HG03108 (cell line): Measurements from ENCODE around the gene DIPK1A.
"Not testable (repeated sequence)": the region's sequence is repeated elsewhere in the genome, so short reads cannot be mapped to it uniquely, and the experiment has no call there.

Experiments
- ATAC-seq: cut with Tn5 transposase; IDR thresholded peaks from one replicate; pipeline ENCODE4 v1.9.1; 2021; ENCODE audit warnings: moderate library complexity; ENCODE audit not compliant: unreplicated experiment

Gene DIPK1A

GRCh38 chr1:92980732-92981647 lies 19.7 kb upstream of the DIPK1A start:
- ATAC-seq: peak; percentile 52

- ATAC-seq: peak; percentile 79
These were observed 14.4 kb upstream of the DIPK1A start for GRCh38 chr1:92975551-92976232.

- ATAC-seq: not testable (repeated sequence)
These were observed 12.8 kb upstream of the DIPK1A start for GRCh38 chr1:92974112-92974511.

- ATAC-seq: no peak
These were observed 12.1 kb upstream of the DIPK1A start for GRCh38 chr1:92973203-92973897.

DNA sequence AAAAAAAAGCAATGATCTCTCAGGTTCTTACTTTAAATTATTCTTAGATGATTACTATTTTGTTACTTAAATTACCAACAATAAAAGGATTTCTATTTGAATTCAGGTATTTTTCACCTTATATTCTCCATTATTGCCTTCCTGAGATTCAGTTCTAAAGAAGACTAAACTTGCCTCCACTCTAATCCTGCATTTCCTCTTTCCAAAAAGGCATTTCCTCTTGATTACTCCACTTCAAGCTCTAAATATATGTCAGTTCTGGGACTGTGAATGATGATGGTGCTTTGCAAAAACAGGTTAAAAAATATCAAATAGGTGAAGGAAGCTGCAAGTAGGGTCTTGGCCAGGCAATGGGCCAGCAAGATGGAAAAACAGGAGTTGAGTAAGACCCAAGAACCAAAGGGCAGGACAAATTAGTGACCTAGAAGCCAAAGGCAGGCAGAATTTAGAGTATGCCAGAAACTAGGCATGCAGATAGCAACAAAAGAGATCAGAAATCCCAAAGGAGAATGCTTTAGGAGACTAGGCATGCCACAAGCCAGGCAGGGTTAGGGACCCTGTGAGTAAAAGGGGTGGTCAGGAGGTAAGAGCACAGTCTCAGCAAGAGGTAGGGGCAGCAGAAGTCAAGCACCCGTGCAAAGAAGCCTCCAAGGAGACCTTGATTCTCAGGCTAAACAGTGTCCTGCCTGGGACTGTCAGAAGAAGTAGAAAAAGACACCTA lies 11.3 kb upstream of the DIPK1A start:
- no peak for ATAC-seq

GRCh38 chr1:92971932-92972331 lies 10.7 kb upstream of the DIPK1A start:
- not testable (repeated sequence) for ATAC-seq

- ATAC-seq: no peak
These were observed 9.9 kb upstream of the DIPK1A start for GRCh38 chr1:92970990-92971689.

DNA sequence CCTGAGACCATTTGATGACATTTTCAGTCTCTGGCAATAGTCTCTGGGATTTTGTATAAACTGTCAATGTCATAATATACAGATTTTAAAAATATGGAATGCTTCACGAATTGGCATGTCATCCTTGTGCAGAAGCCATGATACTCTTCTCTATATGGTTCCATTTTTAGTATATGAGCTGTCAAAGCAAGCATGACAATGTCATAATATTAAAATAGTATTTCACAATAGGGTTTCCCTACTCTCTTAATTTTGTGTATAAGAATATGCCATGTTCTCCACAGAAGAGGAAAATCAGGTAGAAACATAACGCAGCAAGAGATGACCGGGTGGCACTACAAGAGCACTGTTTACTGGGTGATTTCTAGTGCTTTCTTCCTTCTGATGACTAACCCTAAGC lies 8.3 kb upstream of the DIPK1A start:
- ATAC-seq: no peak

DNA sequence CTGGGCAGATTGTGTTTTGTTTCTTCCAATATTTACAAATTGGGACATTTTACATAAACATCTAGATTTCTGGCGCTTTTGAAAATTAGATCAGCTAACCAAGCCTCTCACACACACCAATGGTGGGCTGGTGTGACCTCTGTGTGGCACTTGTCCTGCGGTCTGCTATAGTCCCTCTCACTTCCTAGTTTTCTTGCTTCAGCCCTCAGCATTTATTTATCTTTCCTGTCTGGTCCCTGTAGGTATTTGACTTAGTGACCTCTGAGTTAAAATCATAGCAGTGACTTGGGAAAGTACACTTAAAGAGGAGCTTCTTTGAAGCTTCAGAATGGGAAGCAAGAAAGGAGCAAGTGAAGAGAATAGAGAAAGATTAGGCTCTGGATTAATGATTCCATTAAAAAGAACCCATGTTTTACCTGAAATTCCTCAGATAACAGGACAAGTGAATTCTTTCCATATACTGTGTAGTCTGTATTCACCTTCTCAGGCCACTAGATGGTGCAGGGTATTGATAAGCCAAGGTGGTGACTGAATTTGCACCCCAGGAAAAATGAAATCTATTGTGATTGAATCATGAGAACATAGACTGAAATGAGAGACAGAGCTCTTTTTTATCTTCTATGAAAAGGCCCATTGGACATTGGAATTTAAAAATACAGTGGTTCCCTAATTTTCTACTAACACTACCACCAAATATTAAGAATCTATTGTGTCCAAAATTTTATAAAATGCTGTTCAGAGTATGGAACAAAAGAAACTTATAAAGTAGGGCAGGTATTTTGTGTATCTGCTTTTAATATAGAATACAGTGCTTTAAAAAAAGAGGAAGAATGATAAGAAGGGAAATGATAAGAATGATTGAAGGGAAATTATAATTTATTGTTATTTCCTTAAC lies 7.1 kb upstream of the DIPK1A start:
- ATAC-seq: peak; percentile 57

- ATAC-seq: no peak
These were observed 3.7 kb upstream of the DIPK1A start for GRCh38 chr1:92964998-92965397.

DNA sequence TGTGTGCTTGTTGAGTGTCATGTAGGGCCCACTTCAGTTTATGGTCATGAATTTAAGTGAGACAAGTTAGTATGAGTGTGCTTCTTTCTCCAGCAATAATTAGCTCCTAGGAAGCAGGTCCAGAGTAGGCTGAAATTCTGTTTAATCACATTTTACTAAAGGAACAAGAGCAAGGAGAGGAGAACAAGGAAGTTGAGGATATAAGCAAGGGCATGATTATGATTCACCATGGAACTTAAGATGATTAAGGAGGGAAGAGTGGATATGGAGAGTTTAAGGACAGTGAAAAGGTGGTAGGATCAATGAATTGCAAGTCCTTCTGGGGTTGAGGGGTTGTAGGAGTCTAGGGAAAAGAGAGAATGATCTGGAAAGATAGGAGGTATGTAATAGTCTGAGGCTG lies 3.1 kb upstream of the DIPK1A start:
- no peak for ATAC-seq

DNA sequence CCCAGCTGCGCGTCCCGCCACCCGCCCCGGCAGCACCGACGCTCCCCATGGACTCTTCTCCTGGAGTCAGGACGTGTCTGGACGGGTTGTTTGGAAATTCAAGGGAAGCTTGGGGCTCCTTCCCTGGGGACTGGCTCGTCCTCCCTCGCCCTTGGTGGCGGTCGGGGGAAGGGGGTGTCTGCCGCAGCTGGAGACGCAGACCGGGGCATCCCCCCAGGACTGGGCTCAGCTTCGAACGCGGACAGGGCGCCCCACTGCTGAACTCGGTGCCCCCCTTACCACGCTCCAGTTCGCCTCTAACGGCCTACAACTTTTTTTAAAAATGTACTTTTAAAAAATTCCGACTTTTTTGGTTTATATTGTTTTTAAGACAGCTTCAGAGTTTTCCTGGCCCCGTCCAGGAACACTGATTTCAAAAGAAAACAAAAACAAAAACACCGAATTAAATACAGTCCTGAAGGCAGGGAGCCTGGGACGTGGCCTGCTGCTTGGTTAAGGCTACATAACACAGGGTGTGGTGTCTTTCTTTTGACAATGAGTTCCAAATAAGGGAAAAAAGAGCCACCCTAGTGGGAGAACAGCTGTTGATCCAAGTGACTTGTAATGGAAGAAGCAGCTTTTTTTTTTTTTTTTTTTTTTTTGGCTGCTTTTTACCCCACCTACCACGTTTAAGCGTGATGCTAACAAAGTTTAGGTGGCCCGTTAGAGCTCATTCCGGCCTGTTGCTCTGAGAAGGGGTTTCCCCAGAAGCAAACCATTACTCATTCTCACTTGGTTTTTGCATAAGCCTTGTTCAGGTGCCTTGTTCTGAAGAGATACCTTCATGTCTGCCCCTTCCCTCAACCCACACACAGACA lies 862 bp upstream of the DIPK1A start:
- peak; percentile 55 for ATAC-seq

GRCh38 chr1:92960395-92961130 lies 699 bp downstream of the DIPK1A start:
- ATAC-seq: peak; percentile 35

GRCh38 chr1:92958203-92958970 lies 2.9 kb downstream of the DIPK1A start:
- no peak for ATAC-seq

DNA sequence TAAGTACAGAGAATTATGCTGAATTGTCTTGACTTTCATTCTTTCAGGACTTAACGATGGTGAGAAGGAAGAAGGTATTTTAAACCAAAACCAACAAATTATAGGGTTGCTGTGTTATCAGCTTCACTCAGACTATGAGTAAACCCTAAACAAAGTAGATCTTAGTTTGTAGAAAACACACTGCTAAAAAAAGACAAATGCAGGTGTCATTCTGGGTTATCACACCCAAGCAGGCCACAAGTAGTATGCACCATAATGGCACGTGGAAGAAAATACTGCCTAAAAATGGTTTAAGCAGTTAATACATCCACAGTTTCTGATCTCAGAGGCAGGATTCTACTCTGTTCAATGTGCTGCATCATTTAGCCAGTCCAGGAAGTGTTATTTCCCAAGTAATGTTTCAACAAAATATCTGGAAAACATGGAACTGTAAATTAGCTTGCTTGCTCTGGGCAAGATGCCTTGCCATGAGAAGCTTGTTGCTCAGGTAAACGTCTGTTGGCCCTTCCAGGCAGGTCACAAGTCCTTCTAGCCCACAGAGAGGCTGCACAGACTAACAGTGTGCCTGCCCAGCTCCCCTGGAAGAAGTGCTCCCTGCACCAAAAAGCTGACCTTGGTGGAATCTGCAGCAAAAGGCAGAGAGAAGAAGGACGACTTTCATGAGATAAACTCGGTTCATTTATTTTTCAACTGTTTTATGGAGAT lies 4.1 kb downstream of the DIPK1A start:
- ATAC-seq: peak; percentile 26
